Dermis lymphatic vessel endothelial cell (primary cell): ENCODE results near the gene SDR42E2. TPM values are rescaled to one million over a fixed set of nuclear protein-coding genes. Genes with fewer than 3 reads are reported as not detected.

Source experiments
- total RNA-seq: library from RNA; depleted of rRNA; stranded (reverse); fragments of >200 nt; gene quantifications from 2 replicates; pipeline ENCODE4 v1.2.1, GENCODE V29; 2014

The SDR42E2 gene
- total RNA-seq: 0.17 and 0.43 TPM in 2 replicates

GRCh38 chr16:22161999-22162655 lies at the start of gene SDR42E2:
Gene SDR42E2, plus strand, starts transcription at chr16:22162506. Its CDS starts 3,077 bp downstream, at chr16:22165583.

GRCh38 chr16:22206013-22206841 lies 43.9 kb downstream of the SDR42E2 start, which contains the start of gene EEF2K:
Gene EEF2K, plus strand, starts transcription at chr16:22206278. Its CDS starts 19,452 bp downstream, at chr16:22225730.

Other genes starting within 250 kb of the SDR42E2 start
- 260 and 291 TPM in 2 replicates for gene UQCRC2, start 209.1 kb upstream of the SDR42E2 start, total RNA-seq
- gene PDZD9, start 161.4 kb upstream of the SDR42E2 start, total RNA-seq: not detected in 2 replicates
- 12.7 and 12.8 TPM in 2 replicates for gene MOSMO, start 154.4 kb upstream of the SDR42E2 start, total RNA-seq
- gene VWA3A, start 70.0 kb upstream of the SDR42E2 start, total RNA-seq: not detected in 2 replicates
- 34.5 and 43.0 TPM in 2 replicates for gene EEF2K, start 43.8 kb downstream of the SDR42E2 start, total RNA-seq
- gene POLR3E, start 134.9 kb downstream of the SDR42E2 start, total RNA-seq: 34.6 and 51.3 TPM in 2 replicates
- 18.1 and 27.7 TPM in 2 replicates for gene CDR2, start 212.1 kb downstream of the SDR42E2 start, total RNA-seq